OCI-M2 (cell line): ENCODE measurements around the gene EMB.
"Not testable (repeated sequence)": the region's sequence is repeated elsewhere in the genome, so short reads cannot be mapped to it uniquely, and the experiment has no call there.

Source experiments
- DNase-seq: peaks from one replicate; lab custom pipeline; 2025; ENCODE audit not compliant: unreplicated experiment; lab: John Stamatoyannopoulos, UW

The EMB gene

DNA sequence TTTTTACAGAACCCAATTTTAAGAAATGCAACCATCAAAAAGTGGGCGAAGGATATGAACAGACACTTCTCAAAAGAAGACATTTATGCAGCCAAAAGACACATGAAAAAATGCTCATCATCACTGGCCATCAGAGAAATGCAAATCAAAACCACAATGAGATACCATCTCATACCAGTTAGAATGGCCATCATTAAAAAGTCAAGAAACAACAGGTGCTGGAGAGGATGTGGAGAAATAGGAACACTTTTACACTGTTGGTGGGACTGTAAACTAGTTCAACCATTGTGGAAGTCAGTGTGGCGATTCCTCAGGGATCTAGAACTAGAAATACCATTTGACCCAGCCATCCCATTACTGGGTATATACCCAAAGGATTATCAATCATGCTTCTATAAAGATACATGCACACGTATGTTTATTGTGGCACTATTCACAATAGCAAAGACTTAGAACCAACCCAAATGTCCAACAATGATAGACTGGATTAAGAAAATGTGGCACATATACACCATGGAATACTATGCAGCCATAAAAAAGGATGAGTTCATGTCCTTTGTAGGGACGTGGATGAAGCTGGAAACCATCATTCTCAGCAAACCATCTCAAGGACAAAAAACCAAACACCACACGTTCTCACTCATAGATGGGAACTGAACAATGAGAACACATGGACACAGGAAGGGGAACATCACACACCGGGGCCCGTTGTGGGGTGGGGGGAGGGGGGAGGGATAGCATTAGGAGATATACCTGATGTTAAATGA lies 19.7 kb downstream of the EMB start:
- DNase-seq: not testable (repeated sequence)

DNA sequence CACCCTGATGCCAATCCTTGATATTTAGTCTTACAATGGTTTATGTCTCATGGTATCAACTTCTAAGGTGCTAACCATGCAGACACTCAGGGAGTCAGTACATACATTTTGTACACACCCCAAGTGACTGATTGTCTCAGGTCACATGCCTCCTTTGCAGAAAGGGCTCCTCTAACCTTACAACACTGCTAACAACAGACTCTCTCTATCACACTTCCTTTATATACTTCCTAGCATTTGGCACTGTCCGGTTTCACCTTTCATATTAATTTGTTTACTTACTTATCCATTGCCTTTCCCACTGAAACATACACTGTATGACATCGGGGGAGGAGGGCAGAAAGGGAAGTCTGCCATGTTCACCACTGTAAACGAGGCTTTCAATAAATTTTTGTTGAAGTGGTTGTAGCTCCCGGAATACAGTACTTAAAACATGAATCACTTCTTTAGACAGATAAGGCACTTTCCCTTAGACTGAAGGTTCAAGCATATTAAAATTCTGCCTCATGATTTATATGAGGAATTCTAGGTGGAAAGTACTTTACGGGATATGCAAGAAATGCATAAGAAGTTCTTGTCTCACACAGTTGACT lies 20.6 kb downstream of the EMB start:
- no peak for DNase-seq

- DNase-seq: not testable (repeated sequence)
Measured at GRCh38 chr5:50419656-50420055, 21.4 kb downstream of the EMB start.

- DNase-seq: not testable (repeated sequence)
Measured at GRCh38 chr5:50416637-50417036, 24.5 kb downstream of the EMB start.

GRCh38 chr5:50415912-50416311 lies 25.2 kb downstream of the EMB start:
- no peak for DNase-seq

DNA sequence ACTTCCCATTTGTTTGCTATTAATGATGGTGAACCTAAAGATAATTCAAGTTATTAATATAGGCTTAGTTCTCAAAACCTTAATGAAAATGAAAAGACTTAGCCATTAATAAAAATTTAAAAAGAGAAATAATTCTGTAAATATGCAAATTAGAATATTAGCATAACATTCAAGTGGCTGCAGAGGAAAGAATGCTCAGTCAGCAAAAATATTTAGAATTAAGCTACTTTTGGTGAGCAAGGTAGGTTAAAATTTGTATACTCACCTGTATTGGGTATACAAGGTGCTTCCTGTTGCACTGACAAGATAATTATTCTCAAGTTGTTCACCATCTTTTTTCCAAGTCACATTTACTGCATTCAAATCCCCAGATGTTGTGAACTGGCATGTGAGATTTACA lies 30.2 kb downstream of the EMB start:
- DNase-seq: not testable (repeated sequence)

- no peak for DNase-seq
Measured at GRCh38 chr5:50406877-50407276, 34.2 kb downstream of the EMB start.

GRCh38 chr5:50401336-50401735 lies 39.8 kb downstream of the EMB start:
- no peak for DNase-seq

- not testable (repeated sequence) for DNase-seq
Measured at GRCh38 chr5:50393925-50394609, 47.0 kb downstream of the EMB start.

DNA sequence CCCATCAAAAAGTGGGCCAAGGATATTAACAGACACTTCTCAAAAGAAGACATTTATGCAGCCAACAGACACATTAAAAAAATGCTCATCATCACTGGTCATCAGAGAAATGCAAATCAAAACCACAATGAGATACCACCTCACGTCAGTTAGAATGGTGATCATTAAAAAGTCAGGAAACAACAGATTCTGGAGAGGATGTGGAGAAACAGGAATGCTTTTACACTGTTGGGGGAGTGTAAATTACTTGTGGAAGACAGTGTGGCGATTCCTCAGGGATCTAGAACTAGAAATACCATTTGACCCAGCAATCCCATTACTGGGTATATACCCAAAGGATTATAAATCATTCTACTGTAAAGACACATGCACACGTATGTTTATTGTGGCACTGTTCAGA lies 48.8 kb downstream of the EMB start:
- DNase-seq: not testable (repeated sequence)

DNA sequence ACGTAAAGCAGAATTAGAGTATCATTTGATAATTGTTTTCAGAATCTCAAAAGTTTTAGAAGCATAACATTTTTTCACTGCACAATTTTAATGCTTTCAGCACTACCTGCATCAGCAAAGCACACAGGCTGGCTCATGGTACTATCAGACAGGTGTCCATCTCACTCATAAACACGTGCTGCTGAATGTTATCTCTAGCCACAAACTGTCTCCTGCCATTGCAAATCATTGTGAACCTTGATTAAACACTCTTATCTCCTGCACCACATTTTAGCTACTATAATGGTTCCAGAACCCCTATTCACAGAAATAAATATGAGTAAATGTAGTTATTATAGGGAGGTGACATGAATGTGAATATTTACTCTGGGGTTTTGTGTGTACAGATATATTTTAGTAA lies 56.7 kb downstream of the EMB start:
- not testable (repeated sequence) for DNase-seq

DNA sequence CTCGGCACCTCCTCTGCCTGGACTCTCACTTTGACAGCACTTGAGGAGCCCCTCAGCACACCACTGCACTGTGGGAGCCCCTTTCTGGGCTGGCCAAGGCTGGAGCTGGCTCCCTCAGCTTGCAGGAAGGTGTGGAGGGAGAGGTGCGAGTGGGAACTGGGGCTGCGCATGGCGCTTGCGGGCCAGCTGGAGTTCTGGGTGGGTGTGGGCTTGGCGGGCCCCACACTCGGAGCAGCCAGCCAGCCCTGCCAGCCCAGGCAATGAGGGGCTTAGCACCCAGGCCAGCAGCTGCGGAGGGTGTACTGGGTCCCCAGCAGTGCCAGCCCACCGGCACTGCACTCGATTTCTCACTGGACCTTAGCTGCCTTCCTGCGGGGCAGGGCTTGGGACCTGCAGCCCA lies 64.4 kb downstream of the EMB start:
- not testable (repeated sequence) for DNase-seq

DNA sequence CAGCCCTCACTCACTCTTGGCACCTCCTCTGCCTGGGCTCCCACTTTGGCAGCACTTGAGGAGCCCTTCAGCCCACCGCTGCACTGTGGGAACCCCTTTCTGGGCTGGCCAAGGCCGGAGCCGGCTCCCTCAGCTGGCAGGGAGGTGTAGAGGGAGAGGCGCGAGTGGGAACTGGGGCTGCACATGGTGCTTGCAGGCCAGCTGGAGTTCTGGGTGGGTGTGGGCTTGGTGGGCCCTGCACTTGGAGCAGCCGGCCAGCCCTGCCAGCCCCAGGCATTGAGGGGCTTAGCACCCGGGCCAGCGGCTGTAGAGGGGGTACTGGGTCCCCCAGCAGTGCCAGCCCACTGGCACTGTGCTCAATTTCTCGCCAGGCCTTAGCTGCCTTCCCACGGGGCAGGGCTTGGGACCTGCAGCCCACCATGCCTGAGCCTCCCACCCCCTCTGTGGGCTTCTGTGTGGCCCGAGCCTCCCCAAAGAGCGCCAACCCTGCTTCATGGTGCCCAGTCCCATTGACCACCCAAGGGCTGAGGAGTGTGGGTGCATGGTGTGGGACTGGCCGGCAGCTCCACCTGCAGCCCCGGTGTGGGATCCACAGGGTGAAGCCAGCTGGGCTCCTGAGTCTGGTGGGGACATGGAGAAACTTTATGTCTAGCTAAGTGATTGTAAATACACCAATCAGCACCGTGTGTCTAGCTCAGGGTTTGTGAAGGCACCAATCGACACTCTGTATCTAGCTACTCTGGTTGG lies 71.6 kb downstream of the EMB start:
- DNase-seq: not testable (repeated sequence)

GRCh38 chr5:50365426-50366251 lies 75.4 kb downstream of the EMB start:
- DNase-seq: no peak

- DNase-seq: not testable (repeated sequence)
Measured at GRCh38 chr5:50364535-50365309, 76.4 kb downstream of the EMB start.

DNA sequence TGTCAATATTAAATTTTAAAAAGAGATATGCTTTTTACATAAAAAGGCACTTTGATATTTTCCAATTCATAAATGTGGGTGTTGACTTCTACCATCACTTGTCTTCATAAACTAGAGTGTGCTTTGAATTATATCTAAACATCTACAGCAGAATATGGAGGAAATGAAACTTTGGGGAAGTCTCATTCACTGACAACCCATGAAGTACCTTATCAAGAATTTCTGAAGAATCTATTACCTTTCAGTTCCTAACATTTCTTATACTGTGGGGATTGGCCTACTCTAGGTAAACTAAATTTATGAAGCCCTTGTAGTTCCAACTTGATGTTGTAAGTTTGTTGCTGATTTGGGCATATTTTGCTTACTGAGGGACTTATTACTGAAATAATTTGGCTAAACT lies 81.9 kb downstream of the EMB start:
- no peak for DNase-seq

- DNase-seq: no peak
Measured at GRCh38 chr5:50352382-50352781, 88.7 kb downstream of the EMB start.
